ENCODE measurements around the gene ADAMTSL3.
"Not testable (repeated sequence)": the region's sequence is repeated elsewhere in the genome, so short reads cannot be mapped to it uniquely, and the experiment has no call there.

The ADAMTSL3 gene

DNA sequence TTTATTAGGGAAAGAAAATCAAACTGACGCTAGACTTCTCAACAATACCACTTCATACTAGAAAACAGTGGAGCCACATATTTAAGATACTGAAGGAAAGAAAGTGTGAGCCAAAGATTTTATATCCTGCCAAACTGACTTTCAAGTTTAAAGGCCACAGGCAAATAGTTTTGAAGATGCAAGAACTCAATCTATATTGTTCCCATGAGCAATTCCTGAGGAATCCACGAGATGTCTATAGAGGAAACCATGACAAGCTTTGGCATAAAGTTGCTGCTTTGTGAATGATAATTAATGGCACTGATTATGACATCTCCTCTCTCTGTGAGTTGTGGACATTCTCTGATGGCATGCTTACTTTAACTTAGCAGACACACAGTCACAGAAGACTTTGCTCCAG, 305.6 kb downstream of the ADAMTSL3 start:
- peak overlapping the region; percentile 31; the same call in 1 of the 2 replicates for H3K27ac ChIP-seq
- TF ChIP-seq, protein P1, sequence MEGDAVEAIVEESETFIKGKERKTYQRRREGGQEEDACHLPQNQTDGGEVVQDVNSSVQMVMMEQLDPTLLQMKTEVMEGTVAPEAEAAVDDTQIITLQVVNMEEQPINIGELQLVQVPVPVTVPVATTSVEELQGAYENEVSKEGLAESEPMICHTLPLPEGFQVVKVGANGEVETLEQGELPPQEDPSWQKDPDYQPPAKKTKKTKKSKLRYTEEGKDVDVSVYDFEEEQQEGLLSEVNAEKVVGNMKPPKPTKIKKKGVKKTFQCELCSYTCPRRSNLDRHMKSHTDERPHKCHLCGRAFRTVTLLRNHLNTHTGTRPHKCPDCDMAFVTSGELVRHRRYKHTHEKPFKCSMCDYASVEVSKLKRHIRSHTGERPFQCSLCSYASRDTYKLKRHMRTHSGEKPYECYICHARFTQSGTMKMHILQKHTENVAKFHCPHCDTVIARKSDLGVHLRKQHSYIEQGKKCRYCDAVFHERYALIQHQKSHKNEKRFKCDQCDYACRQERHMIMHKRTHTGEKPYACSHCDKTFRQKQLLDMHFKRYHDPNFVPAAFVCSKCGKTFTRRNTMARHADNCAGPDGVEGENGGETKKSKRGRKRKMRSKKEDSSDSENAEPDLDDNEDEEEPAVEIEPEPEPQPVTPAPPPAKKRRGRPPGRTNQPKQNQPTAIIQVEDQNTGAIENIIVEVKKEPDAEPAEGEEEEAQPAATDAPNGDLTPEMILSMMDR (conservative IDR thresholded peaks at IDR 0.05): no peak

DNA sequence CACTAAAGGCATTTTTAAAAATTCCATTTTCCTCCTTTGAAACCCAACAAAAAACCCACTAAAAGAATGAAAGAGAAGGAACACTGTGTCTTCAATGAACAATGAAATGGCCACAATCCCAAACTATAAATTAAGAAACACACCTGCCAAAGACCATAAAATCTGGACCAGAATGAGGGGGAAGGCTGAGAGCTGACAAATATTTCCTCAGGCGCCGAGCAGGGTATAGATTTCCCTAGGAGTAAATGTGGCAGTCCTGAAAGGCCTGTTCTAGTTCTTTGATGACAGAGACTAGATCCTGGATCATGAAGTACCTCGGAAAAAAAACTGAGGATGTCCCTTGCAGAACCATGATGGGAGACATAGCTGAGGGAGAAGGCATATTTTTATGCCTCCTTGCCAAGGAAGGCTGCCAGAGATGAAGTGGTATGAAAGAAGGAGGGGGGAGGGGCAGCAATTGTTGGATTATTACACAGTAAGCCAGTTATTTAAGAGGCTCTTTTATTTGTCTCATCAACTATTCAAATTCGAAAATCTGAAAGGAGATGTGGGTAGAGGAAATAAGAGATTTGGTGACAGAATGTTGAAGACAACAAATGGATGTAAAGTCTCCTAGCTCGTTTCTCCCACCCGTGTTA, 306.4 kb downstream of the ADAMTSL3 start:
- H3K27ac ChIP-seq: peak overlapping the region; percentile 31
- TF ChIP-seq, protein P1 (conservative IDR thresholded peaks at IDR 0.05): no peak

GRCh38 chr15:83961311-83961710, 307.4 kb downstream of the ADAMTSL3 start:
- TF ChIP-seq, protein P1 (conservative IDR thresholded peaks at IDR 0.05): no peak

DNA sequence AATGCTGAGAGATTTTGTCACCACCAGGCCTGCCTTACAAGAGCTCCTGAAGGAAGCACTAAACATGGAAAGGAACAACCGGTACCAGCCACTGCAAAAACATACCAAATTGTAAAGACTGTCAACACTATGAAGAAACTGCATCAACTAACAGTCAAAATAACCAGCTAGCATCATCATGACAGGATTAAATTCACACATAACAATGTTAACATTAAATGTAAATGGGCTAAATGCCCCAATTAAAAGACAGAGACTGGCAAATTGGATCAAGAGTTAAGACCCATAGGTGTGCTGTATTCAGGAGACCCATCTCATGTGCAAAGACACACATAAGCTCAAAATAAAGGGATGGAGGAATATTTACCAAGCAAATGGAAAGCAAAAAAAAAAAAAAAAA, 311.0 kb downstream of the ADAMTSL3 start:
- not testable (repeated sequence) for H3K27ac ChIP-seq

More at GRCh38 chr15:83961311-83961710, 307.4 kb downstream of the ADAMTSL3 start:
- no peak overlapping the region; the same call in 1 of the 2 replicates for H3K27ac ChIP-seq

GRCh38 chr15:83970295-83970890, 316.5 kb downstream of the ADAMTSL3 start:
- no peak overlapping the region for H3K27ac ChIP-seq
- TF ChIP-seq, protein P1 (conservative IDR thresholded peaks at IDR 0.05): no peak

DNA sequence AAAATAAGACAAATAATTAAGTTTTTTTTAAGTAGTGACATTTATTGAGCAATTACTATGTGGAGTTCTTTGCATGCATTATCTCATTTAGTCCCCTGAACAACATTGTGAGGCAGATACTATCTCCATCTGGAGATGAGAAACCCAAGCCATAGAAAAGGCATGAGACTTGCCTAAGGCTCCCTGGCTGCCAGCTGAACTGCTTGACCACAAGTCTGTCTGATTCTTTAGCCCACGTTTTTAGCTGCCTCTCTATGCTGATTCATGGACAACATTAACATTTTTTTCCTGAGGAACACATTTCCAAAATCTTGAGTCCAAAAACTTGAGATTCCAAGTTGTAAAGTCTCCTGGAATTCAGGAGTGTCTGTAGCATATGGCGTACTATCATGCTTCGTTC, 318.1 kb downstream of the ADAMTSL3 start:
- TF ChIP-seq, protein P1 (conservative IDR thresholded peaks at IDR 0.05): no peak
- no peak overlapping the region for H3K27ac ChIP-seq

DNA sequence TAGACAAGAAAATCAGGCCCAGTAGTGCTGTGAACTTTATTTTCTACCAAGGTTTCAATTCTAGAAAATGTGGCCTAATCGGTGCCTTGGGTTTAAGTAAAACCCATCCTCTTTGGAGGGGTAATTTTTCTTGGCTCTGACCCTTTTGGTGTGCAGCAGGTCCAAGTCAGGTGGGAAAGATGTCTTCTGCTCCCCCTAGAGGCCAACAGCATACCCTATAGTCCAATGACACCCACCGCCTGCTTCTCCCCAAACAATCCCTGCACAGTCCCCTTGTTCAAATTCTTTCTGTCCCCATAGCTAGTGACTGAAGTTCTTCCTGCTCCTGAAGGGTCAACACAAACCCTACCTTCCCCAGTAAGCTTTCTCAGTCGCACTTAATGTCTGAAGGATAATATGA, 319.9 kb downstream of the ADAMTSL3 start:
- H3K27ac ChIP-seq: no peak overlapping the region
- TF ChIP-seq, protein P1 (conservative IDR thresholded peaks at IDR 0.05): peak; percentile 58; the same call in 1 of the 2 replicates

DNA sequence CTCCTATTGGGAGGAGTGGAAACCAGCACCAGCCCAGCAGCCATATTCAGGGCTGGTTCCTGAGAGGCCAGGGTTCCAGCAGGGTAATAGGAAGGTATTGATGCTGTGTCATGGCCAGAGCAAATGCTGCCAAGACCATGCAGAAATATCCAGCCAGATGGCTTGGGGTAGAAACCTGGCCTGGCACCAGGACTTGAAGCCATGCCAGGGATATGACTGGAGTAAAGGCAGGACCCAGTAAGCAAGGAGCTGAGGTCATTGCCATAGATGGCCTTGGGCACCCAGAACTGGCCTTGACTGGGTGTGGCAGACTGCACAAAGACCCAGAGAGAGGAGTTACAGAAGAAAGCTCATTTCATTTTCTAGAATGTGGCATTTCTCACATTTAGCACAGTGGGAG, 324.1 kb downstream of the ADAMTSL3 start:
- no peak overlapping the region for H3K27ac ChIP-seq

More for the DNA sequence above, 324.1 kb downstream of the ADAMTSL3 start:
- TF ChIP-seq, protein P1 (conservative IDR thresholded peaks at IDR 0.05): no peak
